Hippocampal formation (tissue), 2 donors: ENCODE results near the gene SND1.
"Not testable (repeated sequence)": the region's sequence is repeated elsewhere in the genome, so short reads cannot be mapped to it uniquely, and the experiment has no call there.

Source experiments
- DNase-seq, 2 donors: peaks; one replicate each; lab custom pipeline; 2025; lab: John Stamatoyannopoulos, UW

Gene SND1

DNA sequence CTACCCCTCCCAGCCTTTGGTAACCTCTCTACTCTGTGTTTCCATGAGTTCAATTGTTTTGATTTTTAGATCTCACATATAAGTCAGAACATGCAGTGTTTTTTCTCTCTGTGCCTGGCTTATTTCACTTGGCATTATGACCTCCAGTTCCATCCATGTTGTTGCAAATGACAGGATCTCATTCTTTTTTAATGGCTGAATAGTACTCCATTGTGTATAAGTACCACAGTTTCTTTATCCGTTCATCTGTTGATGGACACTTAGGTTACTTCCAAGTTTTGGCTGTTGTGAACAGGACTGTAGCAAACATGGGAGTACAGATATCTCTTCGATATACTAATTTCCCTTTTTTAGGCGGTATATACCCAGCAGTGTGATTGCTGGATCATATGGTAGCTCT lies 237.7 kb downstream of the SND1 start:
- no peak for DNase-seq

DNA sequence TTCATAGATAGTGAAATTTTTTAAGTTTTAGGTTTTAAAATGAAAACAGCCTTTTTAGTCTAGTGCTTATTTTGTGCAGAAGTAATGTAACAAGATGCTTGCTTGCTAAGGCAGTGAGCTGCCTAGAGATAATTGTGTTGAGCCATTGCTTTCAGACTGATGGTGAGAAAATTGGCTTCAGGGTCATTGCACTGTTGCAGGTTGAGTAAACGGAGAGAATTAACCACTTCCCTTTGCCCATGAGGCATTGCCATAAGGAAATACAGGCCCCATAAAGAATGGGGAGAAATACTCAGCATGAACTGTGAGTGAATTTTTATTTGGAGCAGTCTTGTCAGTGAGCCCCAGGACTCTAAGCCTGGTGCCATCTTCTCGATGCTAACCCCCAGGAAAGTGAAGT lies 238.7 kb downstream of the SND1 start:
- no peak for DNase-seq

DNA sequence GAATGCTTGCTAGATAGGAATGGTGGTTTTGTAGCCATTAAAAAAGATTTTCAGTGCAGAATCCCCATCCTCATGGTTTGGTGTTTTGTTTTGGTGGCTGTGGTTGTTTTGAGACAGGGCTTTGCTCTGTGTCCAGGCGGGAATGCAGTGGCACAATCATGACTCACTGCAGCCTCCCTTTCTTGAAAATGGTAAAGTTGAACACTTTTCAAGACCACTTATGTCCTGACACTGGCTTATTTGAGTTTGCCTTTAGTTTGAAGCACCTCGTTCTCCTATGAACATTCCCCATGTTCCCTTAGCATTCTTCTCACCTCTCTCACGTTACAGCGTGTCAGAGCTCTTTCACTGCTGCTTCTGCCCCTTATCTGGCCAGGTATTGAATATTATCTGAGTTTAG lies 239.2 kb downstream of the SND1 start:
- DNase-seq: no peak

DNA sequence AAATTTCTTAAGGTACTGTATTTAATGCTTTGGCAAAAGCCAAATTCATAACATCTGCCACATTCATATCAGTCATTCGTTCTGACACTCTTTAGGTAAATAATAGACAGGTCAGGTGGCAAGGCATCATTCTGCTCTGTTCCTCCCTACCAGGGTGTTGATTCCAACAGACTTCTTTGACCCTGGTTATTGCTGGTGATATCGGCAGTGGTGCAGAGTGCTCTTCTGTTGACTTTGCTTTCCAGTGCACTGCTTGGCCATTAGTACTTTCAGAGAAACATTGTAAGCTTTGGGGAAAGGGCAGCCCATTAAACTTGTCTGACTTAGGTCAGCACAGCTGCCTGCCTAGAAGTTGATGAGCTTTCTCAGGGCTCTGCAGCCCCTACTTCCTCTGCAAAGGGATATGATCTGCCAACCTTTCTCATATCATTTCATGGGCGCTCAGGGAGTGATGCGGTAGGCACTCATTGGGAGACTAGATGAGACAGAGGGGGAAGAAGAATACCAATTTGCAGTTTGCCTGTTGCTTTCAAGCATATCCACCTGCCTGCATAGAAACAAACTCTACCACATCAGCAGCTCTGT lies 240.0 kb downstream of the SND1 start:
- DNase-seq: no peak

DNA sequence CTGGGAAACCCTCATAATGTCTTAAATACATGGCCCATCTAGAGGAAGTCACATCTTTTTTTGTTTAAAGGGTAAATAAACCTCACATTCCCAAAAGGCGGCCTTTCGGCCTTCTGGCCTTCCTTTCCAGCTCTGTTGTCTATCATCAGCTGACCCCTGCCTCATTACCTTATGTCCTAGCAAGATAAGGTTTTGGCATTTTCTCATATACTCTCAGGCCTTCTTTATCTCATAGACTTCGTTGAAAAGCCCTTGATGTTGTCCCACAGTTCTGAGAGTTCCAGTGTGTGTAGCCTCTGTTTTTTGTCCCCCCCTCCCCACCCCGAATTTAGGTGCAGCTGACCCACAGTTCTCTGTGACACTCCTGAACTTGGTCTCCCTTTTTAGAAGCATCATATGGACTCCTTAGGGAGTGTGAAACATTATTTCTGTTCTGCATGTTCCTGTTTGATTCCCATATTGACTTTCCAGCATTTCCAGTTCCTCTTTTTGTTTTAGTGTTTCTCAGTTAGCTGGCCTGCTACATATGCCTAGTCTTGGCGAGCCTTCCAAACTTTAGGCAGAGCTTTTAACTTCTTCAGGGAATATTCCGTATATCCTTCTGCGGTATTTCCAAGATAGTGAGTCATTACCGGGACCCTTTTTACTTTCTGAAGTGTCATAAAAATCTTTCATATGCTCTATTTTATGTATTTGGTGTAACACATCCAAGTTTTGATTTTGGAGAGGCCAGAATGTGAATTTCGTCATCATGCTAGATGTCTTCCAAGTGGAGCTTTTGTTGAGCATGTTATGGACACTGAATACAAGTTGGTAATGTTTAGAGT lies 240.7 kb downstream of the SND1 start:
- peak in 1 of 2 donors; percentile 22 for DNase-seq

DNA sequence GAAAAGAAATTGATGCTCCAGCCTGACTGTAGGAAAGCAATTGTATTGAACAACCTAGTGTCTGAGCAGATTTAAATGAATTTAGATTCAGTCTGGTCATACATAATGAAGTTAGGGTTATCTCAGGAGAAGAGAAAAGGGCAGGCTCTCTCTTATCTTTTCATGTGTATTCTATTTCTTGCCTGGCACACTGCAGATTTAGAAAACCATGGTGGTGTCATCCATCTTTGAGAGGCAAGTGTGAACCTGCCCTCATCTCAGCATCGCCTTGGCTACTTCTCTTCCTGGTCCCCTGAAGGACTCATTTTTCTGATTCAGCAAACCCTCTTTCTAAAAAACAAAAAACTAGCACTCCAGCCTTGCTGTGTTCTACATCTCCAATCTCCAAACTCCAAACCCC lies 241.6 kb downstream of the SND1 start:
- no peak for DNase-seq

DNA sequence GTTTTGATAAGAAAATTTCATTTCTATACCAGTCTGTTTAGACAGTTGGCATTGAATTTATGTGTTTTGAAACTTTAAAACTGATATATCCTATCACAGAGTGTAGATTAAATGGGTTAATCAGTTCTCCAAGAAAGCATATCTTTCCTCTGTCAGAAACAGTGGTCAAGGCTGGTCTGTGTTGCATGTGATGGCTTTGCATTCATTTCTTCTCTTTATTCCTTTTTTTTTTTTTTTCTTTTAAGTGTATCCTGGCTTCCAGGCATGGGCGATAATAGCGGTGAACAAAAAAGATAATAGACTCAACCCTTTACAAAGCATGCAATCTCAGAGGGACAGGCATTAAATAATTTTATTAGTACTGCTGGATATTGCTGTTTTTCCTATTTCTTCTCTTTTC lies 242.6 kb downstream of the SND1 start:
- DNase-seq: no peak

DNA sequence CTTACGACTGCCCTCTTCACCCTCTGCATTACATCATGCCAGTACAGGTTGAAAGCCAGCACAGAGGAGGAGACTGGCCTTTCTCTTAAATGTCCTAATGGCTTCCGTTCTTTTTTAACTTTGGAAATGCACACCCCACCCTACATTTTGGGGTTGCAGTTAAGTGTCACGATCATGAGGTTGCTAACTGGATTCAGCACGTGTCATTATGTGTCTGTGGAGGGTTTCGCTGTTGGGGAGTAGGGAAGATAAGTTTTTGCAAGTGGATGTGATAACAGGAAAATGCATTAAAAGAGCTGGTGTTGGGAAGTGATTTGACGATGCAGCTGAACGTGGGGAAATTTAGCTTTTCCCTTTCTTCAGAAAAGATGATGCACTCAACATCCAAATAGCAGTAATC lies 243.4 kb downstream of the SND1 start:
- DNase-seq: no peak

DNA sequence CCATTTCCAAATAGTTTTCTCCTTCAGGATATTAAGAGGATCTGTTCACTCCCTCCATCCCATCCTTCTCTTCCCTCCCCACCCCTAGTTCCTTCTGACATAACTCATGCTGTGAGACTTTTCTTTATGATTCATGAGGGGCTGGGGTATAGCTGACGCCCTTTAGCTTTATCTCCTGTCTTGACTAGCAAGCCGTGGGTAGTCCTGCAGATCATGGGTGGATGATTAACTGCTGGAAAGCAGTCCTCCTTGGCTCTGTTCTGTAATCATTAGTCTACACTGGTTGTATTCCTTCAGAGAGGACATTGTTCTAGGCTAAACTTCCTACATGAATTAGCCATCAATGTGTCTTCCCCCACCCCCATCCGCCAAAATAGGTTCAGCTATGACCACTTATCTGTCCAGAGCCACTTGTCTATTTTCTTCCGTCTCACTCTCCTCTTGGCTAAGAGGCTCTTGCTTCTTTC lies 243.9 kb downstream of the SND1 start:
- DNase-seq: no peak

DNA sequence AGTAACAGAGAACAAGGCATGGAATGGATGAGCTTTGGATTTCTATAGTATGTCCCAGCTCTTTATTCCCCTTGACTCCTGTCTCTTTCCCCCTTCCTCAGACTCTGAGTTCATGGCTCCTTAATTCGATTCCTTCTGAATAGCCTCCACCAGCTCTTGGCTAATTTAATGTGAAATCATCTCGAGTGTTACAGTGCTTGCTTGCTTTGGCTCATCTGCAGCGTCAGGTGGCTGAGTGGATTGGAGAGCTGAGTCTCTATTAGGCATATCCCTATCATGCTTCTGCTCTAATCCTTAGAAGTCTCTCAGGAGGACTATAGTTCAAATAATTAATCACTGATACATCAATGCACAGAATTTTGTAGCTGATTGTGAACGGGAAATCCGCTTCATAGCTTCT lies 244.7 kb downstream of the SND1 start:
- no peak for DNase-seq

DNA sequence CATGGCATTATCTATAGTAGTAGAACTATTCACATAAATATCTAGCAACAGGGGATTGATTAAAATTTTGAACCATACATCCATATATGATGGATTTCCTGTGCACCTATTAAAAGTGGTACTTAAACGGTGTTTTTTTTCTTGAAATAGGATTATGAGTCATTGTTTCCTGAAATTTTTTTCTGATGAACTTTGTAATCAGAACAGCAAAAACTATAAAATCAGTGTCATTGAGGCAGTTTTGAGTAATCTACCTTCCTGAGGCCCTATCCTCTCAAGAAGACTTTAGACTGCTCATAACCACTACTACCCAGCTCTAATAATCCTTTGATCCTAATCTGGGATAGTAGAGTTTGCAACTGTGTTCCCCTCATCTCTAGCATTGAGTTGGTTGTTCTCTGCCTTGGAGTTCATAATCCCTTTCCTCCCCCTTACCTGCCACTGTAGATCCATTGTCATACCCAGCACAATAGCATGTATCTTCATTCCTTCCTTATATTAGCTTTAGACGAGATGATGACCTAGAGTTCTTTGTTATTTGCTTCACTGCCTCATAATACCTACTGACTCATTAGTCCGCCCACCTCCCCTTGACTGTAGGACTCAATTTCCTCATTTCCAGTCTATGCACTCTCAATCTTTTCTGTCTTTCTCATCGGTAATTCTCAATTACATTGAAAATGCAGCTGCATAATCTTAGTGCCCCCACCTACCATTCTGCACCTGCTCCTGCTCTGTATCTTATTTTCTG lies 245.9 kb downstream of the SND1 start:
- DNase-seq: no peak

DNA sequence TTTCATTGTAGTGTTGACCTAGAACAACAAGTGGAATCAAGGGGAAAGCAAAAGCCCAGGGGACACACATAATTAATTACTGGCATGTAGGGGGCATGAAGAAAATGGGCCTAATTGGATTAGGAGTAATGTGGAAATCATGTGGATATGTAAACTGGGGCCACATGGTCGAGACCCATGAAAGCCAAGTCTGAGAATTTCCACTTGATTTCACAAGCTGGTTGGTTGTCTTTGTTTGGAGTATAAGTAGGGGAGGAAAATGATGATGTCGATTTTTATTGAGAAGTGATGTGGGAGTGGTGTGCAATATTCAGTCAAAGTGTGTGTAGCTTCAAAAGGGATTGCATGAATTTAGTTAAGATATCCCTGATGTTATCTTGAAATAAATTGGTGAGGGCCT lies 247.4 kb downstream of the SND1 start:
- DNase-seq: no peak

DNA sequence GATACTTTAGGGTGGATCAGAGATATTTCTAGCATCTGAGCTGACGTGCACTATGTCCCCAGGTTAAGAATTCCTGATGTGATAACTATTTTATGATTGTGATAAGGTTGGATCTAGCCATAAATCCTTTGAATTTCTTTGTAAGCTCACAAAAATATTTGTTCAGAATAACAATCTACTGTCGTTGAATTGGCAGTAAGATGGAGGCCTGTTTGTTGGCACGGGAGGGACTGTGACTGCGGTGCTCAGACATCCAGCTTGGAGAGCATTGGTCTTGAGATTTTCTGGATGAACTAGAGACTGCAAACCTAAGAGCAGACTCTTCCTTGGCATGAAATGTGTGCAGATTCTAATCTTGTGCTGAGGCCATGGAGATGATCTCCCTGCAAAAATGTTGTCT lies 248.1 kb downstream of the SND1 start:
- no peak for DNase-seq

DNA sequence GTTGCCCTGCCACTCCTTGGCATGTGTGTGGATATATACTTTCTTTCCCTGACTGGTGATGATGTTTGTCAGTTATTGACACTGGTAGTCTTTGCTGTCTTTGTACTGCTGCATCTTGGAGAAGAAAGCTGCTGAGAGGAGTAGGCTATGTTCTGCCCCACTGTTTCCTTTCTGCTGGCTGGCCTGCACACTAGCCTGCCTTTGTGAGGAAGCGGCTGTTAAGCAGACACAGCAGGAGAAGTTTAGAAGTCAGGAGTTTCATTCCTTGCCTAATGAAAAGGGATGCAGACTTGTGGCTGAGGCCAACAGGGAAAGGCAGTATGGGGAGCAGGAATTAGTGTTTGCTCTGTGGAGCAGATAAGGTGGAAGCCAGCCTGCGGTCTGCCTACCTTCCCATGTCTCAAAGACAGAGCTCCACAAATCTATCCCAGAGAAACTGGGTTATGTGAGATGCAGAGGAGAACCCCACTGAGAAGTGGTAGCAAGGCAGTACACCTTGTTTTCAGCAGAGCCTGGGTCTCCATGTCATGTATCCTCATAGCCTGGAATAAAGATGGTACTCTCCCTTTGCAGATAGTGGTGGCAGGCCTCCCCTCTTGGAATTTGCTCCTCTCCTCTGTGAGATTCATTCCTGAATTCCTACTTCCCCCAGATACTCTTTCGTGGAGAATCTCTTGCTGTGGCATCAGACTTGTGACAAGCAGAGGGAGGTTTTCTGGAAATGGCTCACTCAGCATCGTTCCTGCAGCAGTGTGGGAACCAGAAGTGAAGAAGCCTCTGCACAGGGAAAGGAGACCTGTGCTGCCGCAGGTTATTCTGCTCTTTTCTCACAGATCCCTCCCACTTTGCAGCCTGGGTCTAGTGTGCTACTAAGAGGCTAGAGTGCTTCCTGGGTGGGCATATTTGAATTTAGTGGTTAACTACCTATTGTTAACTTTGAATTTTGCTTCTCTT lies 249.0 kb downstream of the SND1 start:
- DNase-seq: no peak

DNA sequence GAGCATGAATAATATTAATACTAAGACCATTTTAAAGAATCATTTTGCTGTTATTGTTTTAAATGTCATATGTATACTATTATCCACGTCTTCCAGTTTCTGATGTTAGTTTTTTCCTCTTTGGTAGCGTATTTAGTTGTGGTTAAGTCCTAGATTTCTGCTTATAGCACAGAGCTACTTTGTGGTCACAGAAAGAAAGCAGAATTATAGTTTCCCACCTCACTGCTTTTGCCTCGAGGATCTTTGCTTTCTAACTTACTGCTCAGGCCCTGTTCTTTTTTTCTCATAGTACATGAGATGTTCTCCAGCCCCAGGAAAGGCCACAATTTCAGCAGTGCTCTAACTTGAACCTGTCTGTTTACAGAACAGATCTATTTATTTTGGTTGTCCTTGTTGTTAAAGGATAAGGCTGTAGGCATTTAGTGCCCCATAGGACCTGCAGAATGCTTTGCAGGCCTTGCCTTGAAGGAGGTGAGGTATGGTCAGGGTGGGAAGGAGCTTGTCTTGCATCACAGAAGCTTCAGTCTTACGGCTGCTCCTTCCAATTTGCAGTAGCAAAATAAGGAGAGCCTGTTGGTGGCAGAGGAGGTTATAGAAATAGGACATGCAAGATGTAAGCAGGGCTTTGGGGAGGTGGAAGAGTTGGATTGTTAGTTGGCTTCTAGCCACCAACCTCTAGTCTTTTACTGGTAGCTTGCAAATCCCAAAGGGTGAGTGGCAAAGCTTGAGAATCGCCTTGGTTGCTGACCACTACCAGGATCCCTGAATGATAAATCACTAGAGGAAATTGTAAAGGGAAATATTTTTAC lies 250.1 kb downstream of the SND1 start:
- DNase-seq: no peak

DNA sequence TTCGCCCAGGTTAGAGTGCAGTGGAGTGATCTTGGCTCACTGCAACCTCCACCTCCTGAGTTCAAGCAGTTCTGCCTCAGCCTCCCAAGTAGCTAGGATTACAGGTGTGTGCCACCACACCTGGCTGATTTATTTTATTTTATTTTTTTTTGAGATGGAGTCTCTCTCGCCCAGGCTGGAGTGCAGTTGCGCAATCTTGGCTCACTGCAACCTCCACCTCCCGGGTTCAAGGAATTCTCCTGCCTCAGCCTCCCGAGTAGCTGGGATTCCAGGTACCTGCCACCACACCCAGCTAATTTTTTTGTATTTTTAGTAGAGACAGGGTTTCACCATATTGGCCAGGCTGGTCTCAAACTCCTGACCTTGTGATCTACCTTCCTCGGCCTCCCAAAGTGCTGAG lies 250.8 kb downstream of the SND1 start:
- DNase-seq: not testable (repeated sequence)

DNA sequence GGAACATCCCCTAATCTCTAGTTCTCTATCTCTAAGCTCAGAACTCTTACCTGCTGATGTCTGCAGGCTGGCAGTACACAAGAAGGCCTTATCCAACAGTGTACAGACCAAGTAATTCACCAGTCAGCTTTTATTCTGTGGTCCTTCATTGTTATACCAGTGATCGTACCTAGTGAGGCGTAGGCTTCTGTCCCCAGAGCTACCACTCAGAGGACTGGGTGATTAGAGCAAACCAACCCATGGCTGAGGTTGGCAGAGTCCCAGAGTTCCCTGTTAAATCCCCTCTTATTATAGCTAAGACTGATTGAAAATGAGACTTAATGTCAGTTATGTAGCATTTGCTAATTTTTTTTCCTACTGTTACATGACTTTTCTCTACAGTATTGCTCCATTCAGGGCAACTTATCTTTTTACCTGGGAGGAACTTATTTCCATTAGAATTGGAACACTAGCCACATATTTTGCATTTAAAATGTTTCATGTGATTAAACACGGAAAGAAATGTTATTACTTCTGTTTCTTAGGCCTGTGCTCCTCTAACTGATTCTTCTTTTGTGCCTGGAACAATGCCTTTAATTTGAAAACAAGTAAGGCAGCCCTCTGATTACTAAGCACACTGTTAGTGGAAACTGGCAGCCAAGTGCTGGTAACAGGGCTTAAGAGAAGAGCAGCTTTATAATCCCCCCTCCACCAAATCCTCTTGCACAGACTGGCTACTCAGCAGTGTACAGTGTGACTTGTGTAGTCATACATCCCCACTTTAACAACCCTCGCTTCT lies 252.1 kb downstream of the SND1 start:
- DNase-seq: no peak

DNA sequence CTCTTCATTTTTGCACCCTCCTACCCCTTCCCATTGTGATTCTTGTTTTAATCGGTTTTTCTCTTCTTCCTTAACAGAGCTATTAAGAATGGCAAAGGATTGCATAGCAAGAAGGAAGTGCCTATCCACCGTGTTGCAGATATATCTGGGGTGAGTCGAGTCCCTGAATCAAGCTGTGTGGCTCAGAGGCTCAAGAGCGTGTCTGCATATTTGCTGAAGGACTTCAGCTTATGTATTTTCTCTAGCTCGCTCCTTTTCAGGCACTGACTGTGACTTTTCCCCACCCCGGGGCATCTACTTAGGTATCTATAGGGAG lies 252.6 kb downstream of the SND1 start:
- no peak for DNase-seq

DNA sequence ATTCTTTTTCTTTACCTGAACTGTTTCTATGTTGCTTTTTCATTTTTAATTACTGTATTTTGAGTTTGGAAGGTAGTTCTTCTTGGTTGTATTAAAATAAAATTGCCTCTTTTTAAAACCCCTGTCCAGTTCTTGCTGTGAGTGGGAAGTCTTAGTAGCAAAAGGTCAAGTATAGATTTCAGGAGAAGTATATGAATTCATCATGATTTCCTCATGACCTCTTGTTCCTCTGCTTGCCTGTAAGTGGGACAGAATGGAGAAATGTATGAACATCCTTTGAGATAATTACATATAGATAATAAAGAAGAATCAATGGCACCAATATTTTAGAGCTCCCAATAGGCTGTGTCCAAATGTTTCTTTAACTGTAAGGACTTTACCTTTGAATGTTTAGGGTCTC lies 253.0 kb downstream of the SND1 start:
- no peak for DNase-seq
